MCF 10A (cell line): Measurements from ENCODE around the gene FBH1. TPM values are rescaled to one million over a fixed set of nuclear protein-coding genes. Genes with fewer than 3 reads are reported as not detected.
"Not testable (repeated sequence)": the region's sequence is repeated elsewhere in the genome, so short reads cannot be mapped to it uniquely, and the experiment has no call there.

Experiments
- BruUV-seq: library from RNA; stranded (reverse); fragments of 400-500 nt; replicated peaks from 2 replicates; lab custom pipeline; 2021; lab: Mats Ljungman, UMichigan
- CTCF ChIA-PET: fragments of 300-600 bp; sonication (Branson Sonifier 250); formaldehyde crosslinking; extraction: SDS; loops from one replicate; lab custom pipeline; 2021; ENCODE audit warnings: antibody characterized with exemption, inconsistent platforms; lab: Yijun Ruan, JAX
- POLR2A ChIA-PET: fragments of 300-600, 350-650 bp; sonication (Branson Sonifier 250); formaldehyde crosslinking; extraction: SDS; loops from one replicate; lab custom pipeline; 2020; ENCODE audit warnings: antibody characterized with exemption, inconsistent platforms; lab: Yijun Ruan, JAX
- DNase-seq: peaks from one replicate; pipeline ENCODE4 v3.0.0-alpha.2; 2018; ENCODE audit not compliant: unreplicated experiment
- H3K27ac Mint-ChIP-seq: one replicate; pipeline ENCODE4 v1.8.0; 2022; ENCODE audit warnings: mild to moderate bottlenecking, low read depth, mixed read lengths; ENCODE audit not compliant: unreplicated experiment
- H3K27me3 Mint-ChIP-seq: one replicate; pipeline ENCODE4 v1.8.0; 2022; ENCODE audit warnings: mixed read lengths; ENCODE audit not compliant: insufficient read depth, unreplicated experiment
- H3K36me3 Mint-ChIP-seq: one replicate; pipeline ENCODE4 v1.8.0; 2022; ENCODE audit warnings: mild to moderate bottlenecking, moderate library complexity, mixed read lengths; ENCODE audit not compliant: insufficient read depth, unreplicated experiment
- H3K4me1 Mint-ChIP-seq: one replicate; pipeline ENCODE4 v1.8.0; 2022; ENCODE audit warnings: mixed read lengths; ENCODE audit not compliant: insufficient read depth, unreplicated experiment
- H3K4me3 Mint-ChIP-seq: one replicate; pipeline ENCODE4 v1.8.0; 2022; ENCODE audit warnings: mild to moderate bottlenecking, moderate library complexity, mixed read lengths; ENCODE audit not compliant: unreplicated experiment
- H3K9me3 Mint-ChIP-seq: one replicate; pipeline ENCODE4 v1.8.0; 2022; ENCODE audit warnings: mixed read lengths; ENCODE audit not compliant: unreplicated experiment
- intact Hi-C: fragments of 100-400 bp; cut with micrococcal nuclease; formaldehyde crosslinking; loops from 2 replicates; pipeline ENCODE4 v1.14.1; 2022
- total RNA-seq: library from RNA; stranded (reverse); gene quantifications from 2 replicates; pipeline ENCODE4 v1.2.3, GENCODE V29; 2022
- TF ChIP-seq, protein P1 (sequence below): fragments of 200-600 bp; IDR thresholded peaks from one replicate; pipeline ENCODE4 v1.8.0; 2022; ENCODE audit warnings: antibody characterized with exemption, mild to moderate bottlenecking; ENCODE audit not compliant: unreplicated experiment

FBH1 gene
- total RNA-seq, 1 experiment from 2014 or later, result 61.8 TPM

DNA sequence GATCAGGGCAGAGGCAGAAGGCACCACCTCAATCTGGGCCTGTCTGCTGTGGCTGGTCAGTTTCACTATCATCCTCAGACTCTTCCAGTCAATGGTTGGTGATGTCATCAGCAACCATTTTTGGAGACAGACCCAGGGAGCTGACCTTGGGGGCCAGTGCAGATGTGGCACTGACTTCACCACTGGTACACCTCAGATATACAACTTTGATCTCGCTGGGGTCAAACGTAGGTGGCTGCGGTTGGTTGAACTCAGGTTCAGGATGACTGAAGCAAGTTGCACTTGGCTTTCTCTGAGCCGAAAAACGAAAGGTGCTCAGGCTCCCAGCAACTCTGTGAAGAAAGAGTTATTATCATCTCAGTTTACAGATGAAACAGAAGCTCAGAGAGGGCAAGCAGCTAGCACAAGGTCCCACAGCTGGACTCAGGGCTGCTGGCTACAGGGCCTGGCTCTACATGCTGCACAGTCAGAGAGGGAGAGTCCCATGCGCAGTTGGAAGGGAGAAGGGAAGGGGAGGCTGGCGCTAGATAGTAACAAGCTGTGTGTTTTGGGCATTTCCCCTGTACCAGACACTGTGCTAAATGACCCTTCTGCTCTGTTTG is 27.6 kb upstream of the FBH1 start:
- H3K4me3 Mint-ChIP-seq, result no peak overlapping the region
- ChIA-PET POLR2A (interaction anchor here (1.0 kb wide), 1 partner anchor 29 kb away, joined by 3 read pairs; no protein-coding TSS in a partner anchor), CTCF (interaction anchor here (0.6 to 7.4 kb wide), 4 partner anchors 11 to 86 kb away, joined by 3 to 43 read pairs (median 4); no protein-coding TSS in a partner anchor)
- no TSS peak for BruUV-seq
- no peaks in the 10 kb centered on the region for H3K36me3 Mint-ChIP-seq
- intact Hi-C loops, result no loop called here
- H3K27ac Mint-ChIP-seq, result no peak overlapping the region
- no peak for DNase-seq
- H3K27me3 Mint-ChIP-seq, result no peaks in the 10 kb centered on the region
- peaks cover 6% of the 10 kb centered on the region for H3K4me1 Mint-ChIP-seq
- H3K9me3 Mint-ChIP-seq, result peaks cover 8% of the 10 kb centered on the region
- TF ChIP-seq, protein P1, sequence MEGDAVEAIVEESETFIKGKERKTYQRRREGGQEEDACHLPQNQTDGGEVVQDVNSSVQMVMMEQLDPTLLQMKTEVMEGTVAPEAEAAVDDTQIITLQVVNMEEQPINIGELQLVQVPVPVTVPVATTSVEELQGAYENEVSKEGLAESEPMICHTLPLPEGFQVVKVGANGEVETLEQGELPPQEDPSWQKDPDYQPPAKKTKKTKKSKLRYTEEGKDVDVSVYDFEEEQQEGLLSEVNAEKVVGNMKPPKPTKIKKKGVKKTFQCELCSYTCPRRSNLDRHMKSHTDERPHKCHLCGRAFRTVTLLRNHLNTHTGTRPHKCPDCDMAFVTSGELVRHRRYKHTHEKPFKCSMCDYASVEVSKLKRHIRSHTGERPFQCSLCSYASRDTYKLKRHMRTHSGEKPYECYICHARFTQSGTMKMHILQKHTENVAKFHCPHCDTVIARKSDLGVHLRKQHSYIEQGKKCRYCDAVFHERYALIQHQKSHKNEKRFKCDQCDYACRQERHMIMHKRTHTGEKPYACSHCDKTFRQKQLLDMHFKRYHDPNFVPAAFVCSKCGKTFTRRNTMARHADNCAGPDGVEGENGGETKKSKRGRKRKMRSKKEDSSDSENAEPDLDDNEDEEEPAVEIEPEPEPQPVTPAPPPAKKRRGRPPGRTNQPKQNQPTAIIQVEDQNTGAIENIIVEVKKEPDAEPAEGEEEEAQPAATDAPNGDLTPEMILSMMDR, result no peak

DNA sequence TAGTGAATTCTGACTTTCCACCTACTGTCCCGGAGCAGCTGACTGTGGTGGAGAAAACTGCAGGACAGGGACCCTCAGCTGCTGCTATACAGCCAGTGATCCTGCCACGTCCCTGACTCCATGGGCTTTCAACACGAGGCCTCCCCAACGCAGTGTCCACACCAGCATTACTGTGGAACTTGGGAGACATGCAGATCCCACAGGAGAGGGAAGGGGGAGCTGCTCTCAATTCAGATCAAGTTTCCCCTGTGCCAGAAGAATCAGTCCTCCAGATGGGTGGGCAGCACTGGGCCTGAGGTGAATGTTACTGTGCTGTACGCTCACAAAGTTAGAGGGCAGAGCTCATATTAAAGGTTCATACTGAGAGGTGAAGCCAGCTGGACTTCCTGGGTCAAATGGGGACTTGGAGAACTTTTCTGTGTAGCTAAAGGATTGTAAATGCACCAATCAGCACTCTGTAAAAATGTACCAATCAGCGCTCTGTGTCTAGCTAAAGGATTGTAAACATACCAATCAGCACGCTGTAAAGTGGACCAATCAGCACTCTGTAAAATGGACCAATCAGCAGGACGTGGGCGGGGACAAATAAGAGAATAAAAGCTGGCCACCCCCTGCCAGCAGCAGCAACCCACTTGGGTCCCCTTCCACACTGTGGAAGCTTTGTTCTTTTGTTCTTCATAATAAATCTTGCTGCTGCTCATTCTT is 26.9 kb upstream of the FBH1 start:
- H3K36me3 Mint-ChIP-seq, H3K27me3 Mint-ChIP-seq, intact Hi-C loops, H3K4me1 Mint-ChIP-seq, DNase-seq, H3K4me3 Mint-ChIP-seq, H3K27ac Mint-ChIP-seq, BruUV-seq: not testable (repeated sequence)
- ChIA-PET POLR2A (interaction anchor here (1.0 kb wide), 1 partner anchor 28 kb away, joined by 3 read pairs; no protein-coding TSS in a partner anchor), CTCF (interaction anchor here (0.6 to 7.4 kb wide), 4 partner anchors 10 to 85 kb away, joined by 3 to 43 read pairs (median 4); no protein-coding TSS in a partner anchor)
- peaks cover 15% of the 10 kb centered on the region for H3K9me3 Mint-ChIP-seq

DNA sequence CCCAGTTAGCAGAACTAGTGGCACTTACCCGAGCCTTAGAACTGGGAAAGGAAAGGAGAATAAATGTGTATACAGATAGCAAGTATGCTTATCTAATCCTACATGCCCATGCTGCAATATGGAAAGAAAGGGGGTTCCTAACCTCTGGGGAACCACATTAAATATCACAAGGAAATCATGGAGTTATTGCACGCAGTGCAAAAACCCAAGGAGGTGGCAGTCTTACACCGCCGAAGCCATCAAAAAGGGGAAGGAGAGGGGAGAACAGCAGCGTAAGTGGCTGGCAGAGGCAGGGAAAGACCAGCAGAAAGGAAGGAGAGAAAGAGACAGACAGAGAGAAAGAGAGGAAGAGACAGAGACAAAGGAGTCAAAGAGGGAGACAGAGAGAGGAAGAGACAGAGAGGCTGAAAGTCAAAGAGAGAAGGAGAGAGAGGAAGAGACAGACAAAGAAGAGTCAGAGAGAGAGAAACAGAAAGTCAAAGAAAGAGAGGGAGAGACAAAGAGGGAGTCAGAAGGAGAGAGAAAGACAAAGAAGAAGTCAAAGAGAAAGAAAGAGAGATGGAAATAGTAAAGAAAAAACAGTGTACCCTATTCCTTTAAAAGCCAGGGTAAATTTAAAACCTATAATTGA is 23.5 kb upstream of the FBH1 start:
- peaks cover 23% of the 10 kb centered on the region for H3K9me3 Mint-ChIP-seq
- POLR2A ChIA-PET, result interaction anchor here (0.5 to 1.1 kb wide), 3 partner anchors 52 to 840 kb away, joined by 3 to 7 read pairs (median 4); partner anchors contain the start of gene GDI2
- H3K27ac Mint-ChIP-seq, H3K4me1 Mint-ChIP-seq, H3K4me3 Mint-ChIP-seq, DNase-seq, intact Hi-C loops, CTCF ChIA-PET, H3K27me3 Mint-ChIP-seq, BruUV-seq, H3K36me3 Mint-ChIP-seq: not testable (repeated sequence)

DNA sequence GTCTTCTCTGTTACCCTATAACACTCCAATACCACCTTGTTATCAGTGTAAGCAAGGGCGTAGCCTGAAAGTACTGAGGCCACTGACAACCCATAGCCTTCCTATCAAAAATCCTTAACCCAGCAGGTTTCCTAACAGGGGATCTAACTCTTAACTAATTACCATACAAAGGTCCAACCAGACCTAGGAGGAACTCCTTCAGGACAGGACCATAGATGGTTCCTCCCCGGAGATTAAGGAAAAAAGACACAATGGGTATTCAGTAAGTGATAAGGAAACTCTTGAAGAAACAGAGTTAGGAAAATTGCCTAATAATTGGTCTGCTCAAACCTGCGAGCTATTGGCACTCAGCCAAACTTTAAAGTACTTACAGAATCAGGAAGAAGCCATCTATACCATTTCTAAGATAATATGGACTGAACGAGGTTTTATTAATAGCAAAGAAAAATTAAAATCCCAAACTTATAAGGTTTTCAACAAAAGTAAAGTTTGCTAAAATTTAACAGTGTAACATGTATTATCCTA is 22.9 kb upstream of the FBH1 start:
- peaks cover 23% of the 10 kb centered on the region for H3K9me3 Mint-ChIP-seq
- BruUV-seq, H3K4me3 Mint-ChIP-seq, CTCF ChIA-PET, intact Hi-C loops, H3K27ac Mint-ChIP-seq, DNase-seq, H3K27me3 Mint-ChIP-seq, H3K36me3 Mint-ChIP-seq, H3K4me1 Mint-ChIP-seq: not testable (repeated sequence)
- POLR2A ChIA-PET, result interaction anchor here (0.5 to 1.4 kb wide), 4 partner anchors 23 to 841 kb away, joined by 3 to 7 read pairs (median 5); partner anchors contain the start of genes ANKRD16, FBH1 and GDI2

DNA sequence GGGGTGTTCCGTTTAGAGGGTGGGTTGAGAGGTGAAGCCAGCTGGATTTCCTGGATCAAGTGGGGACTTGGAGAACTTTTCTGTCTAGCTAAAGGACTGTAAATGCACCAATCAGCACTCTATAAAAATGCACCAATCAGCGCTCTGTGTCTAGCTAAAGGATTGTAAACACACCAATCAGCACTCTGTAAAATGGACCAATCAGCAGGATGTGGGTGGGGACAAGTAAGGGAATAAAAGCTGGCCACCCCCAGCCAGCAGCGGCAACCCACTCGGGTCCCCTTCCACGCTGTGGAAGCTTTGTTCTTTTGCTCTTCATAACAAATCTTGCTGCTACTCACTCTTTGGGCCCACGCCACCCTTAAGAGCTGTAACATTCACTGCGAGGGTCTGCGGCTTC is 21.7 kb upstream of the FBH1 start:
- H3K27ac Mint-ChIP-seq, H3K4me1 Mint-ChIP-seq, BruUV-seq, H3K4me3 Mint-ChIP-seq, intact Hi-C loops, H3K27me3 Mint-ChIP-seq, DNase-seq, H3K36me3 Mint-ChIP-seq: not testable (repeated sequence)
- H3K9me3 Mint-ChIP-seq, result peaks cover 23% of the 10 kb centered on the region
- ChIA-PET CTCF (interaction anchor here (0.6 kb wide), 2 partner anchors 20 to 30 kb away, joined by 3 read pairs; no protein-coding TSS in a partner anchor), POLR2A (interaction anchor here (0.6 to 2.7 kb wide), 4 partner anchors 11 to 146 kb away, joined by 3 to 8 read pairs (median 4); partner anchors contain the start of genes ANKRD16, FBH1 and GDI2)
